ENCODE measurements around the gene PRDM11. TPM values are rescaled to one million over a fixed set of nuclear protein-coding genes. Genes with fewer than 3 reads are reported as not detected.

PRDM11 gene
- total RNA-seq, 1 donor from 2014 or later = 24.0 TPM

DNA sequence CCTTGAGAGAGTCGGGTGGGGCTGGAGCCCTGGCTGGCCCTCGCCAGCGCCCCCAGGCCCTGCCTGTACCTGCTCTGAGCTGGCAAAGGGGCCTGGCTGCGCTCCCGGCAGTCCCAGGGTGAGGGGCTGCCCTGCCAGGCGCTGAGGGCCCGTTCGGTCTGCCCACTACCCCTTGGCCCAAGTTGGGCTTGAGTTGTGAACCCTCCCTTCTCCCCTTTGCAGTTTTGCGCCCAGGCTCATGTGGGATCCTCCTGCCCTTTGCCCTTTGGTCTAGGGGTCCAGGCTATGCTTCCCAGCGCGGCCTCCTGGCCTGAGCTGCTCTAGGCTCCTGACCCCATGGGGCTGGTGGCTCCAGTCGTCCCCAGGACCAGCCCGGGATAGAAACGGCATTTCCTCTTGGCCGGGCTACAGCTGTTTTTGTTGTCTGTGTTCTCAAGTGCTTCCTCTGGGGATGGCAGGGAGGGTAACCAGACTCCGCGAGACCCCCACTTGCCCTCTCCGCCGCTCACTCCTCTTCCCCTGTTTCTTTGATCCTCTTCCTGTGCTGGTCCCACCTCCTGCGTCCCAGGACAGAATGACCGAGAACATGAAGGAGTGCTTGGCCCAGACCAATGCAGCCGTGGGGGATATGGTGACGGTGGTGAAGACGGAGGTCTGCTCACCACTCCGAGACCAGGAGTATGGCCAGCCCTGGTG lies 34.9 kb downstream of the PRDM11 start:
- no peaks in the 10 kb centered on the region for H3K9me3 Mint-ChIP-seq
- no peak for DNase-seq (ENCODE audit: extremely low spot score, unreplicated experiment)
- H3K4me1 Mint-ChIP-seq (ENCODE audit: unreplicated experiment) = peaks cover 32% of the 10 kb centered on the region
- H3K36me3 Mint-ChIP-seq = no peaks in the 10 kb centered on the region
- H3K4me3 Mint-ChIP-seq = peak overlapping the region; percentile 82
- no peaks in the 10 kb centered on the region for H3K27me3 Mint-ChIP-seq
- H3K27ac Mint-ChIP-seq = peak overlapping the region; percentile 74
- TF ChIP-seq, protein P1, sequence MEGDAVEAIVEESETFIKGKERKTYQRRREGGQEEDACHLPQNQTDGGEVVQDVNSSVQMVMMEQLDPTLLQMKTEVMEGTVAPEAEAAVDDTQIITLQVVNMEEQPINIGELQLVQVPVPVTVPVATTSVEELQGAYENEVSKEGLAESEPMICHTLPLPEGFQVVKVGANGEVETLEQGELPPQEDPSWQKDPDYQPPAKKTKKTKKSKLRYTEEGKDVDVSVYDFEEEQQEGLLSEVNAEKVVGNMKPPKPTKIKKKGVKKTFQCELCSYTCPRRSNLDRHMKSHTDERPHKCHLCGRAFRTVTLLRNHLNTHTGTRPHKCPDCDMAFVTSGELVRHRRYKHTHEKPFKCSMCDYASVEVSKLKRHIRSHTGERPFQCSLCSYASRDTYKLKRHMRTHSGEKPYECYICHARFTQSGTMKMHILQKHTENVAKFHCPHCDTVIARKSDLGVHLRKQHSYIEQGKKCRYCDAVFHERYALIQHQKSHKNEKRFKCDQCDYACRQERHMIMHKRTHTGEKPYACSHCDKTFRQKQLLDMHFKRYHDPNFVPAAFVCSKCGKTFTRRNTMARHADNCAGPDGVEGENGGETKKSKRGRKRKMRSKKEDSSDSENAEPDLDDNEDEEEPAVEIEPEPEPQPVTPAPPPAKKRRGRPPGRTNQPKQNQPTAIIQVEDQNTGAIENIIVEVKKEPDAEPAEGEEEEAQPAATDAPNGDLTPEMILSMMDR (conservative IDR thresholded peaks at IDR 0.05) = no peak

- Mint-ChIP-seq H3K36me3 (no peaks in the 10 kb centered on the region), H3K4me3 (peak overlapping the region; percentile 82), H3K27ac (peak overlapping the region; percentile 74), H3K4me1 (ENCODE audit: unreplicated experiment) (peaks cover 32% of the 10 kb centered on the region), H3K27me3 (no peaks in the 10 kb centered on the region), H3K9me3 (no peaks in the 10 kb centered on the region)
- DNase-seq (ENCODE audit: extremely low spot score, unreplicated experiment) = no peak
- TF ChIP-seq, protein P1 (conservative IDR thresholded peaks at IDR 0.05) = no peak
Observed at GRCh38 chr11:45181889-45182550, 35.6 kb downstream of the PRDM11 start.

DNA sequence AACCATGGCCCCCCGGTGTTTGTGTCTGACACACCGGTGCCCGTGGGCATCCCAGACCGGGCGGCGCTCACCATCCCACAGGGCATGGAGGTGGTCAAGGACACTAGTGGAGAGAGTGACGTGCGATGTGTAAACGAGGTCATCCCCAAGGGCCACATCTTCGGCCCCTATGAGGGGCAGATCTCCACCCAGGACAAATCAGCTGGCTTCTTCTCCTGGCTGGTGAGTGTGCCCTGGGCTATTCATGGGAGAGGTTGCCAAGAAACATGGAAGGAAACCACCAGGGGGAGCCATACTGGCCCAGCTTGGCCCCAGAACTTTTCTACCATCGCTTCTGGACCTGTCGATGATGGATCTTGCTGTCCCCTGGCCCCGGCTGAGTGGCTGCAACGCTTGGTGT lies 36.5 kb downstream of the PRDM11 start:
- H3K4me3 Mint-ChIP-seq = no peak overlapping the region
- TF ChIP-seq, protein P1 (conservative IDR thresholded peaks at IDR 0.05) = peak; percentile 66
- no peaks in the 10 kb centered on the region for H3K9me3 Mint-ChIP-seq
- no peaks in the 10 kb centered on the region for H3K27me3 Mint-ChIP-seq
- no peak overlapping the region for H3K27ac Mint-ChIP-seq
- peaks cover 24% of the 10 kb centered on the region for H3K4me1 Mint-ChIP-seq (ENCODE audit: unreplicated experiment)
- DNase-seq (ENCODE audit: extremely low spot score, unreplicated experiment) = no peak
- H3K36me3 Mint-ChIP-seq = no peaks in the 10 kb centered on the region

DNA sequence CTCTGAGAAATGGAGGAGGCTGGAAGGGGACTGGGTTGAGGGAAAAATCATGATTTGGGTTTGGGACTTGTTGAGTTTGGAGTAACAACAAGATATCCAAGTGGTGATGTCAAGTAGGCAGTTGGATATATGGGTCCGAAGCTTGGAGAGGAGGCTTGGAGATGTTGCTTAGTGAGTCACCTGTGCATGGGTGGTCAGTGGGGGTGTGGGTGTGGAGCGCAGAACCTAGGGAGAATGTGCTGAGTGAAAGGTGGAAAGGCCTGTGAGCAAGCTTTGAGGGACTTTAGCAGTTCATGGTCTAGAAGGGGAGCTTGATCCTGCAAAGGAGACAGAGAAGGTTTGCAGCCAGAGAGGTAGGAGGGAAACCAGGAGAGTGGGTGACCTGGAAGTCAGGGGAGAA lies 38.2 kb downstream of the PRDM11 start:
- H3K27ac Mint-ChIP-seq = no peak overlapping the region
- no peak overlapping the region for H3K4me3 Mint-ChIP-seq
- TF ChIP-seq, protein P1 (conservative IDR thresholded peaks at IDR 0.05) = no peak
- H3K27me3 Mint-ChIP-seq = no peaks in the 10 kb centered on the region
- H3K36me3 Mint-ChIP-seq = peaks cover 10% of the 10 kb centered on the region
- DNase-seq (ENCODE audit: extremely low spot score, unreplicated experiment) = no peak
- no peaks in the 10 kb centered on the region for H3K9me3 Mint-ChIP-seq
- peaks cover 10% of the 10 kb centered on the region for H3K4me1 Mint-ChIP-seq (ENCODE audit: unreplicated experiment)

DNA sequence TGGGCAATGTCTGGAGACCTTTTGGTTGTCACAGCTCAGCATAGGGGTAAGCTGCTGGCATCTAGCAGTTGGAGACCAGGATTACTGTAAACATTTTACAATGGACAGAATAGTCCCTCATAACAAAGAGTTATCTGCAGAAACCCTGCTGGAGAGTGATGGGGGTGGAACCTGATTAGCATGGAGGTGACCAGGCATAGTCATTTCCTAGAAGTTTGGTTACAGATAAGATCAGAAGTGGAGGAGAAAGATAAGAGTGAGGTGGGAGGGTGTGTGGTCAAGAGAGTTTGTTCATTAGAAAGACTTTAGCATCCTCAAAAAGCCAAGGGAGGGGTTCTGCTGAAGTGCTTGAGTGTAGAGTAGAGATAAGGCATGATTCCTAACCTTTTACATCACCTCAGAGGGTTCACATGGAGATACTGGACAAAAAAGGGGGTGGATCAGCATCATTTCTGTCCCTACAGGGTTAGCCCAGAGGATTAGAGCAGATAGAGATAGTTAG lies 38.8 kb downstream of the PRDM11 start:
- Mint-ChIP-seq H3K27me3 (no peaks in the 10 kb centered on the region), H3K9me3 (no peaks in the 10 kb centered on the region), H3K27ac (no peak overlapping the region), H3K36me3 (peaks cover 12% of the 10 kb centered on the region), H3K4me3 (no peak overlapping the region), H3K4me1 (ENCODE audit: unreplicated experiment) (peaks cover 5% of the 10 kb centered on the region)
- DNase-seq (ENCODE audit: extremely low spot score, unreplicated experiment) = no peak
- TF ChIP-seq, protein P1 (conservative IDR thresholded peaks at IDR 0.05) = no peak

Measured in type B pancreatic cell (in vitro differentiated cells).